Activated B cell treated with CpG ODN at 0.5 μM for 24 hours (primary cell): ENCODE results near the gene CD79A. TPM values are rescaled to one million over a fixed set of nuclear protein-coding genes. Genes with fewer than 3 reads are reported as not detected.

ENCODE experiments used
- ATAC-seq: fragments of 200-7000 bp; cut with Tn5 transposase; one replicate; pipeline ENCODE4 v1.10.0; 2021; ENCODE audit warnings: low read depth, mild to moderate bottlenecking, moderate library complexity
- CTCF ChIA-PET: fragments of 350-600 bp; sonication (Branson Sonifier 250); formaldehyde crosslinking; loops from one replicate; lab custom pipeline; 2021; ENCODE audit warnings: antibody characterized with exemption; lab: Charles Lee
- POLR2A ChIA-PET: fragments of 350-600 bp; sonication (Branson Sonifier 250); formaldehyde crosslinking; loops from one replicate; lab custom pipeline; 2021; ENCODE audit warnings: antibody characterized with exemption; lab: Charles Lee
- DNase-seq: peaks from one replicate; pipeline ENCODE4 v3.0.0; 2022
- H3K27ac Mint-ChIP-seq: one replicate; pipeline ENCODE4 v1.8.0; 2020; ENCODE audit warnings: mixed read lengths
- H3K27me3 Mint-ChIP-seq: one replicate; pipeline ENCODE4 v1.8.0; 2021; ENCODE audit warnings: mixed read lengths
- H3K36me3 Mint-ChIP-seq: one replicate; pipeline ENCODE4 v1.8.0; 2021; ENCODE audit warnings: low read depth, mixed read lengths
- H3K4me1 Mint-ChIP-seq: one replicate; pipeline ENCODE4 v1.8.0; 2021; ENCODE audit warnings: mixed read lengths
- H3K4me3 Mint-ChIP-seq: one replicate; pipeline ENCODE4 v1.8.0; 2020; ENCODE audit warnings: mild to moderate bottlenecking, mixed read lengths
- H3K9me3 Mint-ChIP-seq: one replicate; pipeline ENCODE4 v1.8.0; 2020; ENCODE audit warnings: mixed read lengths
- CTCF ChIP-seq: fragments of 200-600 bp; IDR thresholded peaks from one replicate; pipeline ENCODE4 v1.8.0; 2022; ENCODE audit warnings: antibody characterized with exemption, mild to moderate bottlenecking
- intact Hi-C: fragments of 100-400 bp; cut with micrococcal nuclease; formaldehyde crosslinking; loops from one replicate; pipeline ENCODE4 v1.15.1; 2024
- total RNA-seq: library from RNA; stranded (reverse); gene quantifications from 2 replicates; pipeline ENCODE4 v1.2.3, GENCODE V29; 2022

Gene CD79A
- total RNA-seq, 1 donor from 2014 or later = 889 TPM

- H3K27ac Mint-ChIP-seq = no peak overlapping the region
- ATAC-seq (no peak), DNase-seq (no peak)
- no peaks in the 10 kb centered on the region for H3K27me3 Mint-ChIP-seq
- no peak for TF ChIP-seq CTCF
- ChIA-PET POLR2A (interaction anchor here (0.7 to 1.5 kb wide), 3 partner anchors 16 to 41 kb away, joined by 3 to 4 read pairs (median 3); partner anchors contain the start of gene CD79A), CTCF (no interaction called here)
- H3K4me1 Mint-ChIP-seq = peaks cover 18% of the 10 kb centered on the region
- intact Hi-C loops = no loop called here
- H3K36me3 Mint-ChIP-seq = peaks cover 61% of the 10 kb centered on the region
- no peak overlapping the region for H3K4me3 Mint-ChIP-seq
- no peaks in the 10 kb centered on the region for H3K9me3 Mint-ChIP-seq
Observed at GRCh38 chr19:41906271-41906670, 29.2 kb downstream of the CD79A start.

GRCh38 chr19:41906916-41907680 is 30.0 kb downstream of the CD79A start:
- CTCF ChIA-PET = no interaction called here
- intact Hi-C loops = no loop called here
- peaks cover 25% of the 10 kb centered on the region for H3K4me1 Mint-ChIP-seq
- no peaks in the 10 kb centered on the region for H3K9me3 Mint-ChIP-seq
- peaks cover 54% of the 10 kb centered on the region for H3K36me3 Mint-ChIP-seq
- H3K4me3 Mint-ChIP-seq = no peak overlapping the region
- TF ChIP-seq CTCF = no peak
- H3K27ac Mint-ChIP-seq = no peak overlapping the region
- H3K27me3 Mint-ChIP-seq = peaks cover 5% of the 10 kb centered on the region
- POLR2A ChIA-PET = interaction anchor here (0.7 to 1.5 kb wide), 2 partner anchors 17 to 30 kb away, joined by 3 to 4 read pairs; partner anchors contain the start of gene CD79A
- DNase-seq = no peak
- no peak for ATAC-seq

GRCh38 chr19:41907994-41908615 is 31.0 kb downstream of the CD79A start:
- DNase-seq (no peak), ATAC-seq (no peak)
- Mint-ChIP-seq H3K27ac (no peak overlapping the region), H3K4me3 (no peak overlapping the region), H3K27me3 (peaks cover 9% of the 10 kb centered on the region), H3K4me1 (peaks cover 35% of the 10 kb centered on the region), H3K36me3 (peaks cover 44% of the 10 kb centered on the region), H3K9me3 (no peaks in the 10 kb centered on the region)
- TF ChIP-seq CTCF = no peak
- intact Hi-C loops = no loop called here
- ChIA-PET POLR2A (interaction anchor here (1.2 kb wide), 1 partner anchor 22 kb away, joined by 4 read pairs; no protein-coding TSS in a partner anchor), CTCF (no interaction called here)

- H3K27ac Mint-ChIP-seq = no peak overlapping the region
- H3K4me1 Mint-ChIP-seq = peaks cover 42% of the 10 kb centered on the region
Observed at GRCh38 chr19:41908724-41909464, 31.8 kb downstream of the CD79A start.

More at GRCh38 chr19:41908724-41909464, 31.8 kb downstream of the CD79A start:
- no peaks in the 10 kb centered on the region for H3K9me3 Mint-ChIP-seq
- no peak for TF ChIP-seq CTCF
- H3K27me3 Mint-ChIP-seq = peaks cover 14% of the 10 kb centered on the region
- ATAC-seq (no peak), DNase-seq (no peak)
- POLR2A ChIA-PET = interaction anchor here (1.2 kb wide), 1 partner anchor 22 kb away, joined by 4 read pairs; no protein-coding TSS in a partner anchor
- no peak overlapping the region for H3K4me3 Mint-ChIP-seq
- CTCF ChIA-PET = no interaction called here
- peaks cover 37% of the 10 kb centered on the region for H3K36me3 Mint-ChIP-seq
- intact Hi-C loops = no loop called here
